GM23338 (cell line): ENCODE results near the gene NSG2. TPM values are rescaled to one million over a fixed set of nuclear protein-coding genes. Genes with fewer than 3 reads are reported as not detected.

ENCODE experiments used
- ATAC-seq: fragments of 200-7000 bp; cut with Tn5 transposase; 3 replicates; pipeline ENCODE4 v1.9.1; 2020
- DNase-seq: peaks from one replicate; pipeline ENCODE4 v3.0.0-alpha.2; 2015; ENCODE audit warnings: low spot score
- H2AFZ ChIP-seq: fragments of 200-600 bp; sonication (generic); 2 replicates; pipeline ENCODE4 v1.8.0; 2016; ENCODE audit warnings: antibody characterized with exemption, mild to moderate bottlenecking, moderate library complexity
- H3F3A ChIP-seq: fragments of 200-600 bp; sonication (generic); replicated peaks from 2 replicates; pipeline ENCODE4 v1.8.0; 2017; ENCODE audit warnings: antibody characterized with exemption, mixed run types, low read depth
- H3K27ac ChIP-seq: fragments of 200-600 bp; sonication (generic); 2 replicates; pipeline ENCODE4 v1.6.1; 2016; ENCODE audit warnings: low read depth
- H3K27me3 ChIP-seq: fragments of 200-600 bp; sonication (generic); 2 replicates; pipeline ENCODE4 v1.8.0; 2016; ENCODE audit warnings: mild to moderate bottlenecking, mixed run types, moderate library complexity; ENCODE audit not compliant: insufficient read depth
- H3K36me3 ChIP-seq: fragments of 200-600 bp; sonication (generic); 2 replicates; pipeline ENCODE4 v1.8.0; 2016; ENCODE audit warnings: mild to moderate bottlenecking; ENCODE audit not compliant: insufficient read depth
- H3K4me1 ChIP-seq: fragments of 200-600 bp; sonication (generic); 2 replicates; pipeline ENCODE4 v1.8.0; 2016; ENCODE audit warnings: mild to moderate bottlenecking, moderate library complexity; ENCODE audit not compliant: insufficient read depth
- H3K4me2 ChIP-seq: fragments of 200-600 bp; sonication (generic); 2 replicates; pipeline ENCODE4 v1.7.1; 2017; ENCODE audit warnings: mixed run types
- H3K4me3 ChIP-seq: fragments of 200-600 bp; sonication (generic); 2 replicates; pipeline ENCODE4 v1.6.1; 2016; ENCODE audit warnings: mixed run types
- H3K79me2 ChIP-seq: fragments of 200-600 bp; sonication (generic); replicated peaks from 2 replicates; pipeline ENCODE4 v1.8.0; 2017; ENCODE audit warnings: mild to moderate bottlenecking; ENCODE audit not compliant: insufficient read depth
- H3K9me2 ChIP-seq: fragments of 200-600 bp; sonication (generic); 2 replicates; pipeline ENCODE4 v1.8.0; 2017; ENCODE audit not compliant: insufficient read depth
- H4K20me1 ChIP-seq: fragments of 200-600 bp; sonication (generic); replicated peaks from 2 replicates; pipeline ENCODE4 v1.8.0; 2017; ENCODE audit warnings: mild to moderate bottlenecking; ENCODE audit not compliant: insufficient read depth
- H3K27ac Mint-ChIP-seq: 2 replicates; pipeline ENCODE4 v1.8.0; 2020; ENCODE audit warnings: inconsistent platforms, mild to moderate bottlenecking, moderate library complexity, mixed read lengths
- H3K27me3 Mint-ChIP-seq: 3 replicates; pipeline ENCODE4 v1.8.0; 2022; ENCODE audit warnings: low read depth, mild to moderate bottlenecking, moderate library complexity, mixed read lengths, inconsistent platforms; ENCODE audit not compliant: insufficient read depth, poor library complexity
- H3K36me3 Mint-ChIP-seq: 3 replicates; pipeline ENCODE4 v1.8.0; 2021; ENCODE audit warnings: low read depth, mild to moderate bottlenecking, inconsistent platforms, moderate library complexity, mixed read lengths
- H3K4me1 Mint-ChIP-seq: 3 replicates; pipeline ENCODE4 v1.8.0; 2020; ENCODE audit warnings: mild to moderate bottlenecking, inconsistent platforms, mixed read lengths
- H3K4me3 Mint-ChIP-seq: 3 replicates; pipeline ENCODE4 v1.8.0; 2021; ENCODE audit warnings: moderate library complexity, mild to moderate bottlenecking, inconsistent platforms, mixed read lengths
- H3K9me3 Mint-ChIP-seq: 3 replicates; pipeline ENCODE4 v1.8.0; 2020; ENCODE audit warnings: moderate library complexity, mild to moderate bottlenecking, inconsistent platforms, mixed read lengths
- CREB1 ChIP-seq: fragments of 250-450 bp; sonication (Bioruptor Pico); IDR thresholded peaks from 2 replicates; pipeline ENCODE4 v1.5.0; 2020; ENCODE audit warnings: low read depth, mild to moderate bottlenecking, moderate library complexity
- EZH2 ChIP-seq: fragments of 200-600 bp; sonication (generic); IDR thresholded peaks from one replicate; pipeline ENCODE4 v1.8.0; 2017; ENCODE audit warnings: antibody characterized with exemption, mild to moderate bottlenecking, low read depth; ENCODE audit not compliant: unreplicated experiment
- NANOG ChIP-seq: IDR thresholded peaks from 2 replicates; pipeline ENCODE4 v1.6.1; 2016; ENCODE audit warnings: antibody characterized with exemption, borderline replicate concordance
- STAT1 ChIP-seq: IDR thresholded peaks from one replicate; pipeline ENCODE4 v1.6.1; 2016; ENCODE audit warnings: antibody characterized with exemption; ENCODE audit not compliant: unreplicated experiment
- polyA plus RNA-seq: library from polyadenylated mRNA; unstranded; fragments of >200 nt; fragmentation: Nextera tagmentation; extraction: Ambion mirVana; gene quantifications from 2 replicates; pipeline ENCODE4 v1.2.1, GENCODE V29; 2016
- total RNA-seq: library from RNA; depleted of rRNA; stranded (reverse); fragments of >200 nt; shearing (Covaris generic); gene quantifications from 2 replicates; pipeline ENCODE4 v1.2.3, GENCODE V29; 2014
- TF ChIP-seq, protein P1 (sequence below): IDR thresholded peaks from 2 replicates; pipeline ENCODE4 v1.6.1; 2016; ENCODE audit warnings: antibody characterized with exemption
- TF ChIP-seq, protein P2 (sequence below): IDR thresholded peaks from one replicate; pipeline ENCODE4 v1.6.1; 2018; ENCODE audit warnings: antibody characterized with exemption; ENCODE audit not compliant: unreplicated experiment
- TF ChIP-seq, protein P3 (sequence below): fragments of 250-450 bp; sonication (Bioruptor Pico); IDR thresholded peaks from 2 replicates; pipeline ENCODE4 v1.5.0; 2020; ENCODE audit warnings: mild to moderate bottlenecking, moderate library complexity

The NSG2 gene
- total and polyA plus RNA-seq, 2 experiments from 2014 or later, result 0.16 TPM; not detected in 1

DNA sequence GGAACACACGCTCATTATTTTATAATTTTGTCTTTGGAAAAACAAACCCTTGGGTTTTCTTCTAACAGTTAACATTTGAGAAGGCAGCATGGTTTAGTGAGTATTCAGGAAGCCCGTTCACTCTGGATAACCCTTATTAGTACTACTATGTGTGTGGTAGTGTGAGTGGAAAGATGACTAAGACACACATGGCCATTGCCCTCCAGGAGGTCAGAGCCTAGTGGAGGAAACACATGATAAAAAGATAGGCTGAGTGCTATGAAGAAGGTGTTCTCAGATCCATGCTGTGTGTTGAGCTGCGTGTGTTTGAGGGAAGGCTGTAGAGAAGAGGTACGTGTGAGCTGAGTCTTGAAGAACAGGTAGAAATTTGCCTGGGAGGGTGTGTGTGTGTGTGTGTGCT is 48.2 kb upstream of the NSG2 start:
- Histone ChIP-seq H3K4me2 (no peak overlapping the region), H2AFZ (no peak overlapping the region), H4K20me1 (no peaks in the 10 kb centered on the region), H3K27ac (no peak overlapping the region), H3K79me2 (no peaks in the 10 kb centered on the region), H3K9me2 (no peaks in the 10 kb centered on the region), H3K4me1 (no peaks in the 10 kb centered on the region), H3K36me3 (no peaks in the 10 kb centered on the region), H3F3A (no peaks in the 10 kb centered on the region), H3K27me3 (no peaks in the 10 kb centered on the region), H3K4me3 (no peak overlapping the region)
- Mint-ChIP-seq H3K4me3 (no peak overlapping the region), H3K36me3 (no peaks in the 10 kb centered on the region), H3K4me1 (no peaks in the 10 kb centered on the region), H3K27ac (no peak overlapping the region), H3K27me3 (peaks cover 6% of the 10 kb centered on the region), H3K9me3 (no peaks in the 10 kb centered on the region)
- DNase-seq (no peak), ATAC-seq (no peak)
- TF ChIP-seq STAT1, result no peak
- TF ChIP-seq, protein P1, sequence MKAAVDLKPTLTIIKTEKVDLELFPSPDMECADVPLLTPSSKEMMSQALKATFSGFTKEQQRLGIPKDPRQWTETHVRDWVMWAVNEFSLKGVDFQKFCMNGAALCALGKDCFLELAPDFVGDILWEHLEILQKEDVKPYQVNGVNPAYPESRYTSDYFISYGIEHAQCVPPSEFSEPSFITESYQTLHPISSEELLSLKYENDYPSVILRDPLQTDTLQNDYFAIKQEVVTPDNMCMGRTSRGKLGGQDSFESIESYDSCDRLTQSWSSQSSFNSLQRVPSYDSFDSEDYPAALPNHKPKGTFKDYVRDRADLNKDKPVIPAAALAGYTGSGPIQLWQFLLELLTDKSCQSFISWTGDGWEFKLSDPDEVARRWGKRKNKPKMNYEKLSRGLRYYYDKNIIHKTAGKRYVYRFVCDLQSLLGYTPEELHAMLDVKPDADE, result no peak
- TF ChIP-seq, protein P2, sequence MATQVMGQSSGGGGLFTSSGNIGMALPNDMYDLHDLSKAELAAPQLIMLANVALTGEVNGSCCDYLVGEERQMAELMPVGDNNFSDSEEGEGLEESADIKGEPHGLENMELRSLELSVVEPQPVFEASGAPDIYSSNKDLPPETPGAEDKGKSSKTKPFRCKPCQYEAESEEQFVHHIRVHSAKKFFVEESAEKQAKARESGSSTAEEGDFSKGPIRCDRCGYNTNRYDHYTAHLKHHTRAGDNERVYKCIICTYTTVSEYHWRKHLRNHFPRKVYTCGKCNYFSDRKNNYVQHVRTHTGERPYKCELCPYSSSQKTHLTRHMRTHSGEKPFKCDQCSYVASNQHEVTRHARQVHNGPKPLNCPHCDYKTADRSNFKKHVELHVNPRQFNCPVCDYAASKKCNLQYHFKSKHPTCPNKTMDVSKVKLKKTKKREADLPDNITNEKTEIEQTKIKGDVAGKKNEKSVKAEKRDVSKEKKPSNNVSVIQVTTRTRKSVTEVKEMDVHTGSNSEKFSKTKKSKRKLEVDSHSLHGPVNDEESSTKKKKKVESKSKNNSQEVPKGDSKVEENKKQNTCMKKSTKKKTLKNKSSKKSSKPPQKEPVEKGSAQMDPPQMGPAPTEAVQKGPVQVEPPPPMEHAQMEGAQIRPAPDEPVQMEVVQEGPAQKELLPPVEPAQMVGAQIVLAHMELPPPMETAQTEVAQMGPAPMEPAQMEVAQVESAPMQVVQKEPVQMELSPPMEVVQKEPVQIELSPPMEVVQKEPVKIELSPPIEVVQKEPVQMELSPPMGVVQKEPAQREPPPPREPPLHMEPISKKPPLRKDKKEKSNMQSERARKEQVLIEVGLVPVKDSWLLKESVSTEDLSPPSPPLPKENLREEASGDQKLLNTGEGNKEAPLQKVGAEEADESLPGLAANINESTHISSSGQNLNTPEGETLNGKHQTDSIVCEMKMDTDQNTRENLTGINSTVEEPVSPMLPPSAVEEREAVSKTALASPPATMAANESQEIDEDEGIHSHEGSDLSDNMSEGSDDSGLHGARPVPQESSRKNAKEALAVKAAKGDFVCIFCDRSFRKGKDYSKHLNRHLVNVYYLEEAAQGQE, result no peak
- no peak for TF ChIP-seq NANOG
- TF ChIP-seq, protein P3, sequence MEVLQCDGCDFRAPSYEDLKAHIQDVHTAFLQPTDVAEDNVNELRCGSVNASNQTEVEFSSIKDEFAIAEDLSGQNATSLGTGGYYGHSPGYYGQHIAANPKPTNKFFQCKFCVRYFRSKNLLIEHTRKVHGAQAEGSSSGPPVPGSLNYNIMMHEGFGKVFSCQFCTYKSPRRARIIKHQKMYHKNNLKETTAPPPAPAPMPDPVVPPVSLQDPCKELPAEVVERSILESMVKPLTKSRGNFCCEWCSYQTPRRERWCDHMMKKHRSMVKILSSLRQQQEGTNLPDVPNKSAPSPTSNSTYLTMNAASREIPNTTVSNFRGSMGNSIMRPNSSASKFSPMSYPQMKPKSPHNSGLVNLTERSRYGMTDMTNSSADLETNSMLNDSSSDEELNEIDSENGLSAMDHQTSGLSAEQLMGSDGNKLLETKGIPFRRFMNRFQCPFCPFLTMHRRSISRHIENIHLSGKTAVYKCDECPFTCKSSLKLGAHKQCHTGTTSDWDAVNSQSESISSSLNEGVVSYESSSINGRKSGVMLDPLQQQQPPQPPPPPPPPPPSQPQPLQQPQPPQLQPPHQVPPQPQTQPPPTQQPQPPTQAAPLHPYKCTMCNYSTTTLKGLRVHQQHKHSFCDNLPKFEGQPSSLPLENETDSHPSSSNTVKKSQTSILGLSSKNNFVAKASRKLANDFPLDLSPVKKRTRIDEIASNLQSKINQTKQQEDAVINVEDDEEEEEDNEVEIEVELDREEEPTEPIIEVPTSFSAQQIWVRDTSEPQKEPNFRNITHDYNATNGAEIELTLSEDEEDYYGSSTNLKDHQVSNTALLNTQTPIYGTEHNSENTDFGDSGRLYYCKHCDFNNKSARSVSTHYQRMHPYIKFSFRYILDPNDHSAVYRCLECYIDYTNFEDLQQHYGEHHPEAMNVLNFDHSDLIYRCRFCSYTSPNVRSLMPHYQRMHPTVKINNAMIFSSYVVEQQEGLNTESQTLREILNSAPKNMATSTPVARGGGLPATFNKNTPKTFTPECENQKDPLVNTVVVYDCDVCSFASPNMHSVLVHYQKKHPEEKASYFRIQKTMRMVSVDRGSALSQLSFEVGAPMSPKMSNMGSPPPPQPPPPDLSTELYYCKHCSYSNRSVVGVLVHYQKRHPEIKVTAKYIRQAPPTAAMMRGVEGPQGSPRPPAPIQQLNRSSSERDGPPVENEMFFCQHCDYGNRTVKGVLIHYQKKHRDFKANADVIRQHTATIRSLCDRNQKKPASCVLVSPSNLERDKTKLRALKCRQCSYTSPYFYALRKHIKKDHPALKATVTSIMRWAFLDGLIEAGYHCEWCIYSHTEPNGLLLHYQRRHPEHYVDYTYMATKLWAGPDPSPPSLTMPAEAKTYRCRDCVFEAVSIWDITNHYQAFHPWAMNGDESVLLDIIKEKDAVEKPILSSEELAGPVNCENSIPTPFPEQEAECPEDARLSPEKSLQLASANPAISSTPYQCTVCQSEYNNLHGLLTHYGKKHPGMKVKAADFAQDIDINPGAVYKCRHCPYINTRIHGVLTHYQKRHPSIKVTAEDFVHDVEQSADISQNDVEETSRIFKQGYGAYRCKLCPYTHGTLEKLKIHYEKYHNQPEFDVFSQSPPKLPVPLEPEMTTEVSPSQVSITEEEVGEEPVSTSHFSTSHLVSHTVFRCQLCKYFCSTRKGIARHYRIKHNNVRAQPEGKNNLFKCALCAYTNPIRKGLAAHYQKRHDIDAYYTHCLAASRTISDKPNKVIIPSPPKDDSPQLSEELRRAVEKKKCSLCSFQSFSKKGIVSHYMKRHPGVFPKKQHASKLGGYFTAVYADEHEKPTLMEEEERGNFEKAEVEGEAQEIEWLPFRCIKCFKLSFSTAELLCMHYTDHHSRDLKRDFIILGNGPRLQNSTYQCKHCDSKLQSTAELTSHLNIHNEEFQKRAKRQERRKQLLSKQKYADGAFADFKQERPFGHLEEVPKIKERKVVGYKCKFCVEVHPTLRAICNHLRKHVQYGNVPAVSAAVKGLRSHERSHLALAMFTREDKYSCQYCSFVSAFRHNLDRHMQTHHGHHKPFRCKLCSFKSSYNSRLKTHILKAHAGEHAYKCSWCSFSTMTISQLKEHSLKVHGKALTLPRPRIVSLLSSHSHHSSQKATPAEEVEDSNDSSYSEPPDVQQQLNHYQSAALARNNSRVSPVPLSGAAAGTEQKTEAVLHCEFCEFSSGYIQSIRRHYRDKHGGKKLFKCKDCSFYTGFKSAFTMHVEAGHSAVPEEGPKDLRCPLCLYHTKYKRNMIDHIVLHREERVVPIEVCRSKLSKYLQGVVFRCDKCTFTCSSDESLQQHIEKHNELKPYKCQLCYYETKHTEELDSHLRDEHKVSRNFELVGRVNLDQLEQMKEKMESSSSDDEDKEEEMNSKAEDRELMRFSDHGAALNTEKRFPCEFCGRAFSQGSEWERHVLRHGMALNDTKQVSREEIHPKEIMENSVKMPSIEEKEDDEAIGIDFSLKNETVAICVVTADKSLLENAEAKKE (CRISPR knock-in tag), result no peak
- no peak for TF ChIP-seq CREB1 (CRISPR knock-in tag)
- TF ChIP-seq EZH2, result no peak
